GM21526 (cell line): ENCODE data around the gene DTX1.
"Not testable (repeated sequence)": the region's sequence is repeated elsewhere in the genome, so short reads cannot be mapped to it uniquely, and the experiment has no call there.

Experiments
- ATAC-seq: cut with Tn5 transposase; IDR thresholded peaks from one replicate; pipeline ENCODE4 v1.9.1; 2021; ENCODE audit warnings: moderate library complexity; ENCODE audit not compliant: unreplicated experiment, low FRiP score

The DTX1 gene

DNA sequence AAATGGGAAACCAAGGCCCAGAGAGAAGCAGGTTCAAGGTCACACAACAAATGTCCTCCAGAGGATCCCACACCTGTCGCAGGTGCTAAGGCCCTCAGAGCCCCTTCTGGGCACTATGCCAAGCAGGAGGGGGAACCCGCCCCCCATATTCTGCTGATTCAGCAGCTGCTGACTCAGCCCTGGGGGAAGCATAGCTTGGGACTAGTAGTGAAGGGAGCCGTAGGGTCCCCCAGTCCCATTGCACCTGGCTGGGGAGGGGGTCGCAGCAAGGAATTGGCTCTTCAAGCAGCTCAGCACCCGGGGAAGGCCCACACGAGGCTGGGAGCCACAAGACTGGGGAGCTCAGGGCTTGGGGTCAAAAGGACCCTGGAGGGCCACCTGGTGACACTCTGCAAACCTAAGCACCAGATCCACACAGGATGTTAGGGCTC lies 78.0 kb downstream of the DTX1 start:
- ATAC-seq = no peak

DNA sequence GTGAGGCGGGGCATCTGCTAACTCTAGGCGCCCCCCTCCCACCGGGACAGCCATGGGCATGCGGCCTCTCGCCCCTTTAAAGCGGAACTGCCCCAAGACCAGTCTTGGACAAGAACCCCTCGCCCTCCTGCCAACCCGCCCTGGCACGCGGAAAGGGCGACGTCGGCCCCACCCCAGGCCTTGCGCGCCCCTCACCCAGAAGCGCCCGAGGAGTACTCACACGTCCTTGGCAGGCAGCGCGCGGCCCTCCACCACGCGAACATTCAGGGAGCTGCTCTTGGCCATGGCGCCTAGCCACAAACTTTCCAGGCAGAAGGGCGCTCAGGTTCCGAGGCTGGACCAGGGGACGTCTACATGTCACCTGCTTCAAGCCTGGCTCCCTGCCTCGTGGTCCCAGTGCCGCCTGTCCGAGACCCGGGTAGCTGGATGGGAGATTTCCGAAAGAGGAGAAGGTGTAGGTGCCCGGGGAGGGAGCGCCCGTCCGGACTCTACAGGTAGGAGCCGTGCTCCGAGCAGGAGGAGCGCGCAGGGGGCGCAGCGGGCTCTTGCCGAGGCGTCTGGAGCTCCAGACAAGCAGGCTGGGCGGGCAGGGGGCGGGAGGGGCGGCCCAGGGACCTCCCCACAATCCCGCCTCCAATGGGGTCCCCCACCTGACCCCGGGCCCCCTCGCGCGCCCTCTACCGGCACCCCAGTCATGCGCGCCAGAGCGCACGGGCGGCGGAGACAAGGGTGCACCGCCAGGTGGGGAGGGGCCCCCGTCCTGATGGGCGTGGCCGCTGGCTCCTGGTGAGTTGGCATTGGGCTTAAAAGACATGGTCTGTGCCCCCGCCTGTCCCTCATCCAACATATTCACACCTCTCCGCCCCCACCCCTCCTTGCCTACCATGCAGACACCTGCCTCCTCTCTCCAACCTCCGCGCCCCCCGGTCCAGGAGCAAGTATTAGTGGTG lies 78.9 kb downstream of the DTX1 start, which contains the start of gene RASAL1:
Gene RASAL1, minus strand, starts transcription at position 584 of the 950 bp plus-strand sequence. Its CDS starts 299 bp downstream, at position 285.
- ATAC-seq = no peak

GRCh38 chr12:113136128-113136989 lies 79.8 kb downstream of the DTX1 start:
- no peak for ATAC-seq

DNA sequence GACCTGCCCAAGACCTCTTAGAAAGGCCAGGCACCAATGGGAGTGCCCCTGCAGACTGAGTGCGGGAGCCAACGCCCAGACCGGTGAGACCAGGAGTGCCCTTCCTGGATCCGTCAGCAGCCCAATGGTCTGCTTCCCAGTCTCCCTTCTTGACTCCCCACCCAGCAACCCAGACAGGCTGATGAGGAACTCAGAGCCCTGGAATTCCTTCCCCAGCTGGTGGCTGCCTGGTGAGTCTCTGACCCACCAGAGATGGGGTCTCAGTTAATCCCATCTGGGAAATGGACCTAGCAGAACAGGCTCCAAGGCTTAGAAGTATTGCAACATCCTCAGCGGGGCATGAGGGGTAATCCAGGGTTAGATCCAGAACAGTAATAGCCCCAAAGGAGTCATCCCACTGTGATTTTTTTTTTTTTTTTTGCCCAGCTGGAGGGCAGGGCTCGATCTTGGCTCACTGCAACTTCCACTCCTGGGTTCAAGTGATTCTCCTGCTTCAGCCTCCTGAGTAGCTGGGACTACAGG lies 80.5 kb downstream of the DTX1 start:
- no peak for ATAC-seq

DNA sequence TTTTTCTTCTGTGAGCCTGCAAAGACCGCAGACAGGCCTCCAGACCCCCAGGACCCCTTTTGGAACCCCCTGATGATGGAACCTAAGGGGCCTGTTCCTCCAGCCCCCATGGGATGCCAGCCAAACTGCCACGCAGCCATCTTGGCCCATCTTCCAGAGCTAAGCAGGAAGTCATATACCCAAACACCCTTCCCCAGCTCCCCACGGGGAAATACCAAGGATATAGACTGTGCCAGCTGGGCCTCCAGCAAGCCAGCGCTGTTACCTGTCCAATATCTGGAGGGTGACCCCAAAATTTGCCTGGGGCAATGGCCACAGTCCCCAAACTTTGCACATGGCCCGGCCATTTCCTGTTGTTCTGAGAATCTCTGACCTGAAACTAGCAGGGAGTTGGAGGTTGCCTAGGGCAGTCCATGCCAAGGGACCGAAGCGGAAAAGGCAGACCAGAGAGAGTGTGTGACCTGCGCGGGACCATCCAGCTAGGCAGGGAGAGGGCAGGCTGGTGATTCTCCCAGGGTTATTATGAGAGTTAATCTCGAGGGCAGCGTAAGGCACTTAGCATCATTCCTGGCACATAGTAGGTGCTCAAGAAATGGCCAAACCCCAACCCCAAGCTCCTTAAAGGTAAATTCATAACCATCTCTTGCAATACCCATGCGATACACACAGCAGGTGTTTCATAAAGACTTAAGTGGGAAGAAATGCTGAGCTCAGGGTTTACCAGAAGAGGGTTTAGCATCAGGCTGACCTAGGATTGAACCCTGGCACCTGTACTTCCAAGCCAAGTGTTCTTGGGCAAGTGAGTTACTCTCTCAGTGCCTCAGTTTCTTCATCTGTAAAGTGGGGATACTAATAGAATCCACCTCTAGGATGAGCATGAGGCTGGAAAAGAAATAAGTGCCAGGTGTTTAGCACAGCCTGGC lies 81.6 kb downstream of the DTX1 start:
- no peak for ATAC-seq

- no peak for ATAC-seq
Observed at GRCh38 chr12:113138826-113139225, 82.3 kb downstream of the DTX1 start.

DNA sequence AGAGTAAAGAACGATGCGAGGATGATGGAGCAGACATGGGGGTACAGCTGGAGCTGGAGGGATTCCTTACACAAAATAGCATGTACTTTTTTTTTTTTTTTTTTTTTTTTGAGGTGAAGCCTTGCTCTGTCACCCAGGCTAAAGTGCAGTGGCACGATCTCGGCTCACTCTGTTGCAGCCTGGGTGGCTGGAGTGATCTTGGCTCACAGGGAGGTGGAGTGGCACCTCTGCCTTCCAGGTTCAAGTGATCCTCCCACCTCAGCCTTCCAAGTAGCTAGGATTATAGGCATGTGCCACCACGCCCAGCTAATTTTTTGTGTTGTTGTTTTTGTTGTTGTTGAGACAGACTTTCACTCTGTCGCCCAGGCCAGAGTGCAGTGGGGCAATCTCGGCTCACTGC lies 84.2 kb downstream of the DTX1 start:
- ATAC-seq = no peak

GRCh38 chr12:113141716-113142115 lies 85.2 kb downstream of the DTX1 start:
- ATAC-seq = not testable (repeated sequence)

GRCh38 chr12:113142173-113142885 lies 85.8 kb downstream of the DTX1 start:
- ATAC-seq = no peak

DNA sequence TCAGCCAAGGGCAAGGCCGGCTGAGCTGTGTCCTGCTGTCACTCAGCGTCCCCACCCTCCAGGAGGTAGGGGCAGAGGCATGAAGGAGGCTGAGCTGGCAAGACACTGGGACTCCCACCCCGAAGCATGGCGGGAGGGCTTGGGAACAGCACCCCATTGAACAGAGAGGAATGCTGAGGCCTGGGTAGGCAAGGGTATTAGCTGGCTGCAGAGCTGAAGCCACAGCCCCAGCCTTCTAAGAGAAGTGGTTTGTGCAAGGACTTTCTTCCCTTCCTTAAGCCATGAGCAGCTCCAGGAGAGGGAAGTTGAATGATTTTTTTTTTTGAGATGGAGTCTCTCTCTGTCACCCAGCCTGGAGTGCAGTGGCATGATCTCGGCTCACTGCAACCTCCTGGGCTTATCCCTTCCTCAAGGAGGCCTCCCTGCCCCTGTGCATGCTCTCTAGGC lies 86.4 kb downstream of the DTX1 start:
- ATAC-seq = no peak

DNA sequence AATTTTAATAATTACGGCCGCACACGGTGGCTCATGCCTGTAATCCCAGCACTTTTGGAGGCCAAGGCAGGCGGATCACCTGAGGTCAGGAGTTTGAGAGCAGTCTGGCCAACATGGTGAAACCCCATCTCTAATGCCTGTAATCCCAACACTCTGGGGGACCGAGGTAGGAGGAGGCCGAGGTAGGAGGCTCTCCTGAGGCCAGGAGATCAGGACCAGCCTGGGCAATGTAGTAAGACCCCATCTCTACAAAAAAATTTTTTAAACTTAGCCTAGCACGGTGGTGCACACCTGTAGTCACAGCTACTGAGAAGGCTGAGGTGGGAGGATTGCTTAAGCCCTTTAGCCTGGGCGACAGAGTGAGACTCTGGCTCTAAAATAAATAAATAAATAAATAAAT lies 87.4 kb downstream of the DTX1 start:
- ATAC-seq = no peak

GRCh38 chr12:113144806-113145205 lies 88.3 kb downstream of the DTX1 start:
- no peak for ATAC-seq

- no peak for ATAC-seq
Observed at GRCh38 chr12:113145720-113146551, 89.4 kb downstream of the DTX1 start.

- ATAC-seq = no peak
Observed at GRCh38 chr12:113146999-113147398, 90.5 kb downstream of the DTX1 start.
